Measurements from ENCODE around the gene TRMU. TPM values are rescaled to one million over a fixed set of nuclear protein-coding genes. Genes with fewer than 3 reads are reported as not detected.
A peak's percentile ranks its signal among the peaks of the same experiment; 100 is the strongest.

TRMU gene
- total RNA-seq, 1 donor from 2014 or later, result 60.8 TPM

DNA sequence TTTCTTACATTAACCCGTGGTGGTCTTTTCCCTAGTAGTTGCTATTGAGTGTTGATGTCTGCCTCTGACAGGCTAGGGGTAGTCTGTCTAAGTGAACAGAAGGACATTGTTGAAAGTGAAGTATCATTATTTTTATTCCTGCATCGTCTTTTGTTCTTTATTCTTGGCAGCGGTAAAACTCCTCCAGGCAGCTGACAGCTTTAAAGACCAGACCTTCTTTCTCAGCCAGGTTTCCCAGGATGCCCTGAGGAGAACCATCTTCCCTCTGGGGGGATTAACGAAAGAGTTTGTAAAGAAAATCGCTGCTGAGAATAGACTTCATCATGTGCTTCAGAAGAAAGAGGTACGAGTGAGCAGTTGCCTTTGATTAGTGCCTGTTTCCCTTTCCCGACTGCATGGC, 14.6 kb downstream of the TRMU start:
- Mint-ChIP-seq H3K4me3 (ENCODE audit: unreplicated experiment) (no peak overlapping the region), H3K9me3 (ENCODE audit: unreplicated experiment) (peaks cover 11% of the 10 kb centered on the region), H3K36me3 (ENCODE audit: unreplicated experiment) (no peaks in the 10 kb centered on the region), H3K27ac (ENCODE audit: unreplicated experiment) (no peak overlapping the region), H3K4me1 (ENCODE audit: low read depth, unreplicated experiment) (peaks cover 13% of the 10 kb centered on the region), H3K27me3 (ENCODE audit: unreplicated experiment) (peaks cover 3% of the 10 kb centered on the region)
- no peak for TF ChIP-seq CTCF (IDR thresholded peaks at IDR 0.05; ENCODE audit: partially characterized antibody, unreplicated experiment)
- DNase-seq, result no peak

DNA sequence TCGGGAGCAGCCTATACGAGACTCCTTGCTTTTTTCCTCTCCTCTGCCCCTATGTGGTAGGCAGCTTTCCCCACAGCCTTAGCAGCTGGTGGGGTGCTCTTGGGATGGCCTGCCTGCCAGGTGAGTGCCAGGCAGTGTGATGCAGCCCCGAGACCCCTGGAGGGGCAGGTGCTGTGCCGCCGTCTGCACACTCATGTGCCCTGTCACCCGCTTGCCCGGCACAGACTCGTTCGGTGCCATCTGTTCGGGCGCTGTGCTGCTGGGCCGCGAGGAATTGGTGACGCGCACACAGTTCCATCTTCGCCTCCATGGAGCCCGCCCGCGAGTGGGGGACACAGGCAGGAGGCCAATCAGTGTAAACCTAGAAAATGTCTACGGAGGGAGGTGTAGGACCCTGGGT, 15.1 kb downstream of the TRMU start:
- no peak for DNase-seq
- Mint-ChIP-seq H3K36me3 (ENCODE audit: unreplicated experiment) (no peaks in the 10 kb centered on the region), H3K4me3 (ENCODE audit: unreplicated experiment) (peak overlapping the region; percentile 36), H3K4me1 (ENCODE audit: low read depth, unreplicated experiment) (peaks cover 16% of the 10 kb centered on the region), H3K27me3 (ENCODE audit: unreplicated experiment) (peaks cover 4% of the 10 kb centered on the region), H3K27ac (ENCODE audit: unreplicated experiment) (no peak overlapping the region), H3K9me3 (ENCODE audit: unreplicated experiment) (peaks cover 12% of the 10 kb centered on the region)
- TF ChIP-seq CTCF (IDR thresholded peaks at IDR 0.05; ENCODE audit: partially characterized antibody, unreplicated experiment), result no peak

DNA sequence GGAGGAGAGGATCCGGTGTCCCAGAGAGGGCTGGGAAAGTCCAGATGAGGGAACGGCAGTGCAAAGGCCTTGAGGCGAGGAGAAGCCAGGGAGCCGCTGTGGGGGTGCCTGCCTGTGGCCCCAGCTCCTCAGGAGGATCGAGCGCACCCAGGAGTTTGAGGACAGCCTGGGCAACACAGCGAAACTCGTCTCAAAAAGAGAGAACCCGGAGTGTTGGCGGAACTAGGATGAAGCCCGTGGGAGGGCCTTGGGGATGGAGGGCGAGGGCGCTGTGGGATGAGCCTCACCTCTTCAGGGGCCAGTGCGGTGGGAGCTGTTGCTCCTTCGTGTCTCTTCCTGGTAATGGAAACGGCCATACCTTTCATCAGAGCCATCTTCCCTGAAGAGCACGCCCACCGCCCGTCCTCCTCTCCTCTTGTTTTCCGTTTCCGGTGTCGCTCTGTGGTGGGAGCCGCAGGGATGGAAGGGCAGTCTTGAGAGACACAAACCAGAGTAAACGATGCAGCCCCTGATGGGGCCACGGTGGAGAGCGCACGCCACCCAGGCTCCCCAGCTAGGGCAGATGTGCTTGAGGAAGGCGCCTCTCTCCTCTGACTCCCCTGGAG, 15.7 kb downstream of the TRMU start:
- Mint-ChIP-seq H3K4me1 (ENCODE audit: low read depth, unreplicated experiment) (peaks cover 16% of the 10 kb centered on the region), H3K36me3 (ENCODE audit: unreplicated experiment) (no peaks in the 10 kb centered on the region), H3K4me3 (ENCODE audit: unreplicated experiment) (peak overlapping the region; percentile 36), H3K27ac (ENCODE audit: unreplicated experiment) (no peak overlapping the region), H3K9me3 (ENCODE audit: unreplicated experiment) (peaks cover 12% of the 10 kb centered on the region), H3K27me3 (ENCODE audit: unreplicated experiment) (peaks cover 4% of the 10 kb centered on the region)
- no peak for TF ChIP-seq CTCF (IDR thresholded peaks at IDR 0.05; ENCODE audit: partially characterized antibody, unreplicated experiment)
- DNase-seq, result no peak

DNA sequence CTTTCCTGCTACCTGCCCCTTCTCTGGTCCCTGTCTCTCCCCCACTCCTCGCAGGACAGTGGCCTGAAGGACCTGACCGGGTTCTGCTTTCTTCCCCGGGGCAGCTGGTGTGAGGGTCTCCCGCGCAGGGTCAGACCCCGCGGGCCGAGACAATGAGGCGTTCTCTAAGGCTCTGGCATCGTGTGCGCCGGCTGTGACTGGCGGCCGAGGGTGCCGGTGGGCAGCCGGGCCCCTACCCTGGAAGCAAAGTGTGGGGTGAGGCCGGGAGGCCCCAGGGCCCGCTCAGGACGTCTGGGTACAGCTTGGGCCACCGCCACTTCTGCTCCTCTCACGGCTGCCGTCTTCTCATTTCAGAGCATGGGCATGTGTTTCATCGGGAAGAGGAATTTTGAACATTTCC, 16.3 kb downstream of the TRMU start:
- DNase-seq, result no peak
- H3K36me3 Mint-ChIP-seq (ENCODE audit: unreplicated experiment), result no peaks in the 10 kb centered on the region
- TF ChIP-seq CTCF (IDR thresholded peaks at IDR 0.05; ENCODE audit: partially characterized antibody, unreplicated experiment), result no peak
- peaks cover 4% of the 10 kb centered on the region for H3K27me3 Mint-ChIP-seq (ENCODE audit: unreplicated experiment)
- H3K27ac Mint-ChIP-seq (ENCODE audit: unreplicated experiment), result peak overlapping the region; percentile 70
- peaks cover 12% of the 10 kb centered on the region for H3K9me3 Mint-ChIP-seq (ENCODE audit: unreplicated experiment)
- H3K4me3 Mint-ChIP-seq (ENCODE audit: unreplicated experiment), result no peak overlapping the region
- H3K4me1 Mint-ChIP-seq (ENCODE audit: low read depth, unreplicated experiment), result peaks cover 16% of the 10 kb centered on the region

DNA sequence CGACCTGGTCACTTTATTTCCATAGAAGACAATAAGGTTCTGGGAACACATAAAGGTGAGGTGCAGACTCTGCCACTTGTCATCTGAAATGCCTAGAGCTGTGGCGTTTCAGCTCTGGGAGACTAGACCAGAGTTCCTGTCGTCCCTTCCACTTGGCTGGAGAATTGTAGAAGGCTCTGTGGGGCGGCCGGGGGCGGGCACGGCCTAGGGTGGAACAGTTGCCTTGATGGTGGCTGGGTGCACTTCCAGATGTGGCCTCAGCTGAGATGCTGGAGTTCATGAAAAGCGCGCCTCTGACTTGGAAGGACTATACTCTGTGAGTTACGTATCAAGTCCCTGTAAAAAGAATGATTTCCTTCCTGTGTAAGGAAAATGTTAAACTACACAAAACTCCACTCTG, 16.8 kb downstream of the TRMU start:
- no peak for DNase-seq
- no peaks in the 10 kb centered on the region for H3K36me3 Mint-ChIP-seq (ENCODE audit: unreplicated experiment)
- peaks cover 4% of the 10 kb centered on the region for H3K27me3 Mint-ChIP-seq (ENCODE audit: unreplicated experiment)
- H3K4me1 Mint-ChIP-seq (ENCODE audit: low read depth, unreplicated experiment), result peaks cover 16% of the 10 kb centered on the region
- H3K4me3 Mint-ChIP-seq (ENCODE audit: unreplicated experiment), result no peak overlapping the region
- no peak for TF ChIP-seq CTCF (IDR thresholded peaks at IDR 0.05; ENCODE audit: partially characterized antibody, unreplicated experiment)
- peak overlapping the region; percentile 70 for H3K27ac Mint-ChIP-seq (ENCODE audit: unreplicated experiment)
- H3K9me3 Mint-ChIP-seq (ENCODE audit: unreplicated experiment), result peaks cover 12% of the 10 kb centered on the region

Data from glutamatergic neuron (in vitro differentiated cells).